Neural progenitor cell (in vitro differentiated cells): Measurements from ENCODE around the gene THOC5.

ENCODE experiments used
- EZH2 ChIP-seq: fragments of 200-600 bp; sonication (generic); IDR thresholded peaks from 2 replicates; pipeline ENCODE4 v1.6.1; 2017; ENCODE audit warnings: antibody characterized with exemption, mild to moderate bottlenecking, moderate library complexity
- TF ChIP-seq, protein P1 (sequence below): fragments of 200-600 bp; sonication (generic); IDR thresholded peaks from 2 replicates; pipeline ENCODE4 v1.5.1; 2017; ENCODE audit warnings: antibody characterized with exemption, mild to moderate bottlenecking

DNA sequence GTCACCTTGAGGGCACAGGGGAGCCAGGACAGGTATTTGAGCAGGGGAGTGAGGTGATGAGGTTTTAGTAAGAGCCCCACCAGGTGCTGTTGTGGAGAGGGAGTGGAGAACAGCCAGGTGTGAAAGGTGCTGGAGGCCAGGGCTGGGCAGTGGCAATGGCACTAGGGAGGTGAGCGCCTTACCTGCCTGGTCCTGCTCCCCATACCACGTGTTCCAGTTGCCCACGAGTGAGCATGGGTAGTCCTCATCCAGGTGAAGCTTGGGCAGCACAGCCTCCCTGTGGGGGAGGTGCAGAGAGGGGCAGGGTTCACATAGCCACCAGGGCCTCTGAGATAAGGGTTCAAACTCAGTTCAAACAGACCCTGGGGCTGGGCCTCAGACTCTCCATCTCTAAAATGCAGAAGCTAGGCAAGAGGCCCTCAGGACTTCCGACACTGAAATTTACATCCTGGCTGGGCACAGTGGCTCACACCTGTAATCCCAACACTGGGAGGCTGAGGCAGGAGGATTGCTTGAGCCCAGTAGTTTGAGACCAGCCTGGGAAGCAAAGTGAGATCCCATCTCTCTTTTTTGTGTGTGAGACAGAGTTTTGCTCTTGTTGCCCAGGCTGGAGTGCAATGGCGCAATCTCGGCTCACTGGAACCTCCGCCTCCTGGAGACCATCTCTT is 15.6 kb upstream of the THOC5 start:
- TF ChIP-seq, protein P1, sequence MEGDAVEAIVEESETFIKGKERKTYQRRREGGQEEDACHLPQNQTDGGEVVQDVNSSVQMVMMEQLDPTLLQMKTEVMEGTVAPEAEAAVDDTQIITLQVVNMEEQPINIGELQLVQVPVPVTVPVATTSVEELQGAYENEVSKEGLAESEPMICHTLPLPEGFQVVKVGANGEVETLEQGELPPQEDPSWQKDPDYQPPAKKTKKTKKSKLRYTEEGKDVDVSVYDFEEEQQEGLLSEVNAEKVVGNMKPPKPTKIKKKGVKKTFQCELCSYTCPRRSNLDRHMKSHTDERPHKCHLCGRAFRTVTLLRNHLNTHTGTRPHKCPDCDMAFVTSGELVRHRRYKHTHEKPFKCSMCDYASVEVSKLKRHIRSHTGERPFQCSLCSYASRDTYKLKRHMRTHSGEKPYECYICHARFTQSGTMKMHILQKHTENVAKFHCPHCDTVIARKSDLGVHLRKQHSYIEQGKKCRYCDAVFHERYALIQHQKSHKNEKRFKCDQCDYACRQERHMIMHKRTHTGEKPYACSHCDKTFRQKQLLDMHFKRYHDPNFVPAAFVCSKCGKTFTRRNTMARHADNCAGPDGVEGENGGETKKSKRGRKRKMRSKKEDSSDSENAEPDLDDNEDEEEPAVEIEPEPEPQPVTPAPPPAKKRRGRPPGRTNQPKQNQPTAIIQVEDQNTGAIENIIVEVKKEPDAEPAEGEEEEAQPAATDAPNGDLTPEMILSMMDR = no peak
- TF ChIP-seq EZH2 = no peak
